Eye (tissue), 1 donor: ENCODE measurements around the gene TGM1.

Source experiments
- DNase-seq: peaks from one replicate; pipeline ENCODE4 v3.0.0-alpha.2; 2015

The TGM1 gene

GRCh38 chr14:24269910-24270536 is 7.0 kb upstream of the TGM1 start:
- DNase-seq, result no peak

DNA sequence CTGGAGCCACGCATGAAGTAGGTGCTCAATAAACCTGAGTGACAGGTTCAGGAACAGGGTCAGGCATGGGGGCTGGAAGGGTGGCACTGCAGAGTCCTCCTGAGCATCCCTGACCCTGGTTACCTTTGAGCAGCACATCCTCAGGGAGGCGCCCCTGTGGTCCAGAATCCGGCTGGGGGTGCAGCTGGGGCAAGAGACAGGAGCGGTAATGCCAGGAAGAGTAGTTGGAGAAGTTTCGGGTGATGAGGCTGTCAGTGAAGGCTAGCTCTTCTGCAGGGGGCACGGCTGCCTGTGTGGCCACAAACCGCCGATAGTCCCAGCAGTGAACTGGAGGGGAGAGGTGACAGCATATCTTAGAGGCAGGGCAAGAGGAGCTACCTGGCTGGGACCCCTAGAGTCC is 6.4 kb upstream of the TGM1 start:
- no peak for DNase-seq

- no peak for DNase-seq
Measured at GRCh38 chr14:24268225-24268624, 5.2 kb upstream of the TGM1 start.

DNA sequence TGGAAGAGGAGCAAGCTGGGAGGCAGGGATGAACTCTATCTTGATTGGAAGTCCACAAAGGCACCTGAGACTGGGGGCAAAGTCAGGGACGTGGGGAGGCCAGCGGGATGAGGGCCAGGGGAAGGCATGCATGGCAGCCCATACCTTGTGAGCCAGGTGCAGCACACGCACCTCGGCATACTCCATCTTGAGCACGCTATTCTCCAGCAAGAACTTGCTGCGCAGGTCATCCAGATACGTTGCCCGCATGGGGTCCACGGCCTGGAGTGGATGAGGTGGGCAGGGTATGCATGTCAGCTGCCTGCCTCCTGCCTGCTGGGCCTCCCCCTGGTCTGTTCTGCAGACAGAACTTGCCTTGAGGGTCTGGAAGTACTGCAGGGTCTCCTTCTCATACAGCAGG is 4.5 kb upstream of the TGM1 start:
- no peak for DNase-seq

- no peak for DNase-seq
Measured at GRCh38 chr14:24266344-24267244, 3.6 kb upstream of the TGM1 start.

GRCh38 chr14:24264298-24264697 is 1.3 kb upstream of the TGM1 start:
- no peak for DNase-seq

DNA sequence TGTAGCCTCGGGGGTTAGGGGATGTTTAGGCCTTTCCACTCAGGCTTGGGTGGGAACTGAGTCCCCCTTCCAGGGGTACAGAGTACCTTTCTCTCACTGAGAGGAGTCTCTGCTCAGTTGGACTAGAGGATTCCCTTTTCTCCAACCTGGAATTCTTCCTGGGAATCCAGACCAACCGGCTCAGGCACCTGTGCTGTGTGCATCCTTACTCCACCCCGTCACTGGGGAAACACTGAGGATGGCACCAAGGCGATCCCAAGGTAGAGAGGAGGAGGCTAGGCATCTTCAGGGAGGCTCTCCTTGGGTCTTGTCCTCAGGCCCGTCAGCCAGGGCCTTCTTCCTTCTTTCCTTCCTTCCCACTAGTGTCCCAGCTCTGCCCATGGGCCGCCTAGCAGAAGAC is 871 bp upstream of the TGM1 start:
- no peak for DNase-seq

GRCh38 chr14:24261969-24262327 is 1.0 kb downstream of the TGM1 start:
- no peak for DNase-seq

DNA sequence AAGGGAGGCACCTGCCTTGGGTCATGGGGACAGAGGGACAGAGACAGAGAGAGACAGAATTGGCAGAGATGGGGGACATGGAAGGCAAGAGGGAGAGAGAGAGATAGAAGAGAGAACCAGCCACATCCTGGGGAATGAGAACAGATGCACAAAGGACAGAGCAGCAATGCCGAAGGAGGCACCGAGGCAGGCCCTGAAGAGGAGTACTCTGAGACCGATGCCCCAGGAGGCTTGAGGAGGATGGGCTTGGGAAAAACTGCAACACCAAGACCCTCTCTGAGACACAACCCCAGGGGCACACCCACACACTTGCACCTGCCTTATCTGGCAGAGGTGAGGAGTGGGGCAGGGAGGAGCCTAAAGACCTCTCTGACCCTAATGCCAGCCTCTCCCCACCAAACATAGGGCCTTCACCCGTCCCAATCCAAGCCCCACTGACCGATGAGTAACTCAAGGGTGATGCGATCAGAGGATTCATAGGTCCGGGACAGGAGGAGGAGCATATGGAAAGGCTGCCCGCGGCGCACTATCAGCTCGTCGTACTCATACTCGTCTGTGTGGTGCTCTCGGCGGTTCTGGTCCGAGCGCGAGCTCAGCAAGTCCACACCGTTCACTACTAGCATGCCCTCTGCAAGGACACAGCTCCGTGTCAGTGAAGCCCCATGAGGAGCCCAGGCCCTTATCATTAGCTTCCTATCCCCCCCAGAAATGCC is 1.6 kb downstream of the TGM1 start:
- DNase-seq, result no peak

DNA sequence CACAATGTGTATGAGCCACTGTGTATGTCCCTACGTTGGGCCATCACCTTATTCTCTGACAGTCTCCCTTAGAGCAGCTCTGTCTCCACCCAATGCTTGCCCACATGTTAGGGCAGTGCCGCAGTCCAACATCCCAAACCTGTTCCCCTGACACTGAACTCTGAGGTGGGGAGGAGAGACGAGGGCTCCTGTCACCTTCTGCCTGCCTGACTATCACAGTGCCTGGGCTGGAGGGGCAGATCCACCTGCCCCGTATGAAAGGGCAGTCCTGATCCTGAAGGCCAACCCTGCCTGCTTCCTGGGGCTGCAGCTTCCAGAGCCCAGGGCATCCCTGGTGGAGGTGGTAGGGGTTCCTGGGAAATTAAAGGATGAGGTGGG is 2.2 kb downstream of the TGM1 start:
- DNase-seq, result no peak

DNA sequence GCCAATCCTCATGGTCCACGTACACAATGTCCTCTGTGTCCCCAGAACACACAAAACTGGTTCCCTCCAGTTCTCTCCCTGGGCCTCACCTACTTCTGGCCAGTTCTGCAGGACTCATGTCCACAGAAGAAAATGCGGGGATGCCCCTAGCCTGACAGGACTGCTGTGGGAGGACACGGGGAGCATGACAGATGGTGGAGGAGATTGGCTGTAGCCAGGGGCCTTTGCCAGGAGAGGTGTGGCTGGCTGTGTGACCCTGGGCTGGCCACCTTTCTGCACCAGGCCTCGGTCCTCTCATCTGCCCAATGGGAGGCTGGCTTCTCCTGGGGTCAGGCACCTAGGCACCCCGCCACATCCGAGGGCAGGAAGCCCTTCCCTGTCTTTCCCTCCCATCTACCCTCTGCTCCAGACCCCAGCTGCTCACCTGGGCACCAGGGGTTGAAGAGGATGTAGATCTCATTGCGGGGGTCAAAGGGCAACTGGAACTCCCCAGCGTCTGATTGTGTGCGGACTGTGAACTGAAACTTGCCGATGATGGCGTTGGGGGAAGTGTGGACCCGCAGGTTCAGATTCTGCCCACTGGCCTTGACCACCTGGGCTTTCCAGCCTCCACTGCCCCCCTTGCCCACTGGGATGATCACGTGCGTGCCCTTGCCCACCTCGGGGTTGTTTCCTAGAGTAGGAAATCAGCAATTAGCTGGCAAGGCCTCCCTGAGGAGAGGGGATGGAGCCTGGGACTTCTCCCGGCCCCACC is 2.8 kb downstream of the TGM1 start:
- no peak for DNase-seq

DNA sequence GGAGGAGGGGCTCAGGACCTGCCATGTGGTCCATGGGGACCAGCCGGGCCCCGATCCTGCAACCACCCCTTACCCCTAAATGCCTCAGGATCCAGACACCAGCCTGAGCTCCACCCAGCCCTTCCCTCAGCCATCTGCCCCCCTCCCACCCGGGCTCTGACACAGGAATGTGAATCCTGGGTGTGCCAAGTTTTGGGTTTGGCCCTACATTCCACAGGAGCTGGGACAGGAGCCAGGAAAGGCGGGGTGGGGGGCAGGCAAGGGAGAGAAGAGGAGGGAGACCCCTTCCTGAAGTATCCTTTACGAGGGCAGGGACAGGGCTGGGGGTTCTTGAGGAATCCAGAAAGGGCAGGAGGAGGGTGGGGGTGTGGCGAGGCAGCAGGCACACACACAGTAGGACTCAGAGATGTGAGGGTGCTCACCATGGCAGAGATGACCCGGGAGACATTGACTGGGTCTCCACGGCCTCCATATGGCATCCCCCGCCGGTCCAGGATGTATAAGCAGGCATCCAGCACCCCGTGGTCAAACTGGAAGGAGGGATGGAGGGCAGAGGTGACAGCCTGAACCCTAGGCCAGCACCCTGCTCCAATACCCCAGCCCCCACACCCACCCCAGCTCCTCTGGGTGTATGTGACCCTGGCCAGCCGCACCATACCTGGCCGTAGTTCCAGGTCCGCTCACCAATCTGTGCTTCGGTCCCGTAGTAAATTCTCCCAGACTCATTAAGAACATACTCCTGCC is 3.5 kb downstream of the TGM1 start:
- DNase-seq, result peak; percentile 72

DNA sequence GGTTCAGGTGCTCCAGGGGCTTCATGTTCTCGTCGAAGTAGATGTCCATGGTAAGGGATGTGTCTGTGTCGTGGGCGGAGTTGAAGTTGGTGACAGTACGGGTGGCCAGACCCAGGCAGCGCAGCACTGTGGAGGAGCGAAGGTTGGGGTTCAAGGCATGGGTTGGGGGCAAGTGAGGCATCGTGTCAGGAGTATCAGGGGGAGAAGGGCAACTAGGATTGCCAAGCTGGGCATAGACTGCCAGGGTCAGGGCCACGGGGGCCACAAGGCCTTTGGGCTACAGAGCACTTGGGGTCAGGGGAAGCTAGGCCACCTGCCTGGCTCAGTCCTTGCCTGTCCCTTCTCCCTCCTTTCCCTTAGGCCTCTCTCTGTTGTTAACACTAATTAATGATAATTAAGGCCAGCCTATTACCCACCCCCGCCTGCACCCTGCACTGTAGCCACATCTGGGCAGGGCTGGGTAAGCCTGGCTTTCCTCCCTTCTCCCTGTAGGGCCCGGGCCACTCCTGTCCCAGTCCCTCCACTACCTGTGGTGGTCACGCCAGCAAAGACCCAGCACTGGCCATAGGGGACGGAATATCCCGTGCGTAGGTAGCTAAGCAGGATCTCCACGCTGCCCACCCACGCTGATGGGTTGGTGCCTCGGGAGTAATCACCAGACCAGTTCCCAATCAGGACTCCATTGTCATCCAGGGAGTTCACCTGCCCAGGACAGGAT is 4.3 kb downstream of the TGM1 start:
- no peak for DNase-seq

GRCh38 chr14:24258119-24258518 is 4.9 kb downstream of the TGM1 start:
- no peak for DNase-seq

DNA sequence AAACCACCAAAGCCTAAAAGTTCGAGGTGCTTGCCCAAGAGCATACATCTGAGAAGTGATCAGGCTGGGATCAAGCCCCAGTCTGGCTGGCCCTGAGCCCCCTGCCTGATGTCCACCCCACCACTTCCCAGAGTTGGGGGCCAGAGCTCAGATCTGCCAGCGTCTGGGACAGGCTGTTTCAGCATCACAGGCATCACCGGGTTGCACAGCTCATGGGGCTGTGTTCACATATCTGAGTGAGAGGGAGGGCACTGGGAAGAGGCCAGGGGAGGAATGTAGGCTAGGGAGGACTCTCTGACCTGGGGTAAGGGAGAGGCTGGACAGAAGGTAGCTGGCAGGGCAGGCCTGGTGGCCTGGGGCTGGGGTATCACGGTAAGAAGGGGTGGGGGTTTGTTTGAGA is 6.0 kb downstream of the TGM1 start:
- no peak for DNase-seq

GRCh38 chr14:24255931-24256711 is 6.9 kb downstream of the TGM1 start:
- no peak for DNase-seq

- DNase-seq, result no peak
Measured at GRCh38 chr14:24255438-24255837, 7.5 kb downstream of the TGM1 start.

DNA sequence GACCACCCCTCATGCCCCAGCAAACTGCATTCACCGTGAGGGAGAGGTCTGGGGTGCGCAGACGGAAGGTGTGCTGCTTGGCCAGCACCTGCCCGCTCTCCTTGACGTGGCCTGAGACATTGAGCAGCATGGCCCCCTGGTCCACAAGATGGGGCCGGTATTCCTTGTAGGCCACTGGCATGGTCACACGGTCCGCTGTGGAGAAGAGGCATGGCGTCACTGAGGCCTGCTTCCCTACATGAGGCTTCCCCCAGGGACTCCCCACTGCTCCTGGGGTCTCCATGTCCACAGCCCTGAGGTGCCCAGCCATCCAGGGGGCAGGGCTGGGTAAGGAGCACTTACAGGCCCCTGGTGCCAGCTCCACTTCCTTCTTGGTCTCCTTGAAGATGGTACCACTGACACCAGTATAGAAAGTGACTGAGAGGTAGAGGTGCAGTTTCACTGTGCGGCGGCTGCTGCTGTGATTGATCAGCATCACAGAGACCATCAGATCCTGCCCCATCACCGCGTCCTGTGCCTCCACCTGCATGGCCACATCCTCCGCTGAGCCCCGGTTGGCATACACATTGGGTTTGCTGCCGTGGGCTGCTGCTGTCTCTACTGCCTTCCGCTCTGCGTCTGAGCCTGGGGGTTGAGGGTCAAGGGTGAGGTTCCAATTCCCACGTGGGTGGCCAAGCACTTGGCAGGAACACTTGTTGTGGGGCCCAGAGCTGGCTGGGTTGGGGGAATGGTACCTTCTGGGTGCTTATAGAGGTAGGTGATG is 8.2 kb downstream of the TGM1 start:
- DNase-seq, result no peak

GRCh38 chr14:24253936-24254335 is 9.0 kb downstream of the TGM1 start:
- DNase-seq, result no peak
